ENCODE data around the gene NLRC5. TPM values are rescaled to one million over a fixed set of nuclear protein-coding genes. Genes with fewer than 3 reads are reported as not detected.
A peak's percentile ranks its signal among the peaks of the same experiment; 100 is the strongest.

NLRC5 gene
- total and polyA plus RNA-seq, 9 of the 15 experiments (the other 6 are each of a cell fraction or from before 2014, with no cell fraction given) = 0.59 to 0.71 TPM; not detected in 7

DNA sequence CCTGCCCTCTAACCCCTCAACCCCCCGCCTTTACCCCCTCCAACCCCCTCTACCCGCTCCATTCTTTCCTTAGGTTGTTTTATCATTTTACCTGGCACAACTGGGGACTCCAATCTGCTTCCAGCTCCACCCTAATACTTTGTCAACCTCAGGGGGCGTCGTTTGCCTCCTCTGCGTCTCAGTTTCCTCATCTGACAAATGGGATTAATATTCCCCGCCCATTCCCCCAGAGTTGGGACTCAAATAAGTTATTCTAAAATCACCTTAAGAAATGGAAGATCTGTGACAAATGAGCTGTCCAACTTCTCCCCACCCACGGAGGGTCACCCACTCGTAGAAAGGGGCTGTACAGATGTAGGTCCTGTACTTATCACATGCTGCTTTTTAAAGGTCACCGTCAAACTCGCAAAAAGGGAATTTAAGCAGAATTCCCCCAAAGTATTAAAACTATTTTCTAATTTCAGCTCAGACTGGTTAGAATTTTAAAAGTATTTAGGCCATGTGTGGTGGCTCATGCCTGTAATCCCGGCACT lies 62.4 kb downstream of the NLRC5 start:
- Histone ChIP-seq H3K36me3 (ENCODE audit: control insufficient read depth, insufficient read depth, low read length) (no peaks in the 10 kb centered on the region), H3K9ac (ENCODE audit: insufficient read depth in 1 of 2, low read depth in 2 of 2, low read length in 2 of 2) (no peak overlapping the region), H3K4me2 (ENCODE audit: insufficient read depth, low read length) (no peak overlapping the region), H3K27ac (ENCODE audit: extremely low read depth, low read depth, low read length) (no peak overlapping the region), H2AFZ (ENCODE audit: low read depth, low read length) (no peak overlapping the region), H3K79me2 (ENCODE audit: control insufficient read depth, insufficient read depth, low read length) (no peaks in the 10 kb centered on the region), H4K20me1 (replicated peaks; ENCODE audit: control insufficient read depth, insufficient read depth, low read length) (no peaks in the 10 kb centered on the region), H3K27me3 (ENCODE audit: control insufficient read depth in 2 of 2, insufficient read depth in 2 of 2, low read length in 2 of 2) (peaks cover 40 to 43% of the 10 kb centered on the region in 2 experiments), H3K9me3 (replicated peaks; ENCODE audit: control insufficient read depth, insufficient read depth, low read depth, low read length) (no peaks in the 10 kb centered on the region), H3K9me1 (ENCODE audit: control insufficient read depth, insufficient read depth, low read length) (no peaks in the 10 kb centered on the region), H3K4me3 (no peak overlapping the region), H3K4me1 (replicated peaks in 1 of 2; ENCODE audit: control insufficient read depth in 2 of 2, insufficient read depth in 2 of 2, low read length in 2 of 2) (no peaks in the 10 kb centered on the region)
- CTCF ChIA-PET (ENCODE audit: low intra/inter-chr PET ratio) = no interaction called here
- BruUV-seq (replicated peaks) = no TSS peak
- POLR2A ChIA-PET = interaction anchor here (3.0 kb wide), 1 partner anchor 9 kb away, joined by 12 read pairs; no protein-coding TSS in a partner anchor
- no peak for DNase-seq (ENCODE audit: extremely low read depth in 1 of 4, low spot score in 3 of 4)
- TF ChIP-seq ZNF57 (CRISPR knock-in tag; IDR thresholded peaks at IDR 0.05) (no peak), CSDE1 (IDR thresholded peaks at IDR 0.05) (no peak), GABPB1 (CRISPR knock-in tag; IDR thresholded peaks at IDR 0.05) (no peak), RBM25 (IDR thresholded peaks at IDR 0.05; ENCODE audit: low read depth, low read length, severe bottlenecking) (peak; percentile 60), SAFB2 (IDR thresholded peaks at IDR 0.05; ENCODE audit: borderline replicate concordance, low read depth, low read length, severe bottlenecking) (no peak), ZNF778 (CRISPR knock-in tag; IDR thresholded peaks at IDR 0.05) (no peak)
- TF ChIP-seq, protein P1, sequence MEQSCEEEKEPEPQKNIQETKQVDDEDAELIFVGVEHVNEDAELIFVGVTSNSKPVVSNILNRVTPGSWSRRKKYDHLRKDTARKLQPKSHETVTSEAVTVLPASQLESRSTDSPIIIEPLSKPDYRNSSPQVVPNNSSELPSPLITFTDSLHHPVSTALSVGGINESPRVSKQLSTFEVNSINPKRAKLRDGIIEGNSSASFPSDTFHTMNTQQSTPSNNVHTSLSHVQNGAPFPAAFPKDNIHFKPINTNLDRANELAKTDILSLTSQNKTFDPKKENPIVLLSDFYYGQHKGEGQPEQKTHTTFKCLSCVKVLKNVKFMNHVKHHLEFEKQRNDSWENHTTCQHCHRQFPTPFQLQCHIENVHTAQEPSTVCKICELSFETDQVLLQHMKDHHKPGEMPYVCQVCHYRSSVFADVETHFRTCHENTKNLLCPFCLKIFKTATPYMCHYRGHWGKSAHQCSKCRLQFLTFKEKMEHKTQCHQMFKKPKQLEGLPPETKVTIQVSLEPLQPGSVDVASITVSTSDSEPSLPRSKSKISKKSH (CRISPR knock-in tag; IDR thresholded peaks at IDR 0.05) = no peak
- no peak for ATAC-seq
- intact Hi-C loops (cut with micrococcal nuclease) (no loop called here), in situ Hi-C loops (cut with MboI) (no loop called here)
- FAIRE-seq = no peak
- WGBS (ENCODE audit: insufficient coverage, low coverage, missing lambda C conversion rate) = 2% methylated on average over 11 of the region's 11 CpGs
